ENCODE measurements around the gene REX1BD. TPM values are rescaled to one million over a fixed set of nuclear protein-coding genes. Genes with fewer than 3 reads are reported as not detected.

Gene REX1BD
- total and polyA plus RNA-seq, 4 donors = 25.9 to 71.9 (median 51.4) TPM

DNA sequence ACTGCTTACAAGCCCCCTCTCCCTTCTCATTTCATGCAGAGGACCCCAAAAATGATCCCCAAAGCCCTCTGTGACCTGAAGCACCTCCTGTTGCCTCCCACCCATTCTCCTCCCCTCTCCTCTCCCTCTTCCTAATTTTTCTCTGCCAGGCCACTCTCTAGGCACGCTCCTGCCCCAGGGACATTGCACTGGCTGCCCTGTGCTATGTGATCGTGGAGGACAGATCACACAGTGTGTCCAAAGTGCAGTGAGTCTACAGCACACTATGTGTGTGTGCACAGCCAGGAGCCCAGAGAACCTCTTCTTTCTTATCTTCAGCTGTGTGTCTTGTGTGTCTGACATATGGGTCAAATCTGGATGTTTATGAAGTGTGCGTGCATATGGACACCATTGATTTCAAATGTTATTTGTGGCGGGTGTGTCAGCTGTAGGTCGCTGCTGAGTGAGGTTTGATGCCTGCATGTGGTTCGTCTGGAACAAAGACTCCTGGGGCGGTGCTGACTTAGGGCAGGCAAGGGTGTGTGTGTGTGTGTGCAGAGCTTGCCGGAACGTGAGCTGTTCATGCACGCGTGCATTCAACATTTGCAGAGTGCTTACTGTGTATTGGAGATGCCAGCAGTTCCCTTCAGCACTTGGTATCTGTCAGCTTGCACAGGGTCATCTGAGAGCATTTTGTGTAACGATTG lies 46.2 kb downstream of the REX1BD start (continued):
- TF ChIP-seq, protein P1, sequence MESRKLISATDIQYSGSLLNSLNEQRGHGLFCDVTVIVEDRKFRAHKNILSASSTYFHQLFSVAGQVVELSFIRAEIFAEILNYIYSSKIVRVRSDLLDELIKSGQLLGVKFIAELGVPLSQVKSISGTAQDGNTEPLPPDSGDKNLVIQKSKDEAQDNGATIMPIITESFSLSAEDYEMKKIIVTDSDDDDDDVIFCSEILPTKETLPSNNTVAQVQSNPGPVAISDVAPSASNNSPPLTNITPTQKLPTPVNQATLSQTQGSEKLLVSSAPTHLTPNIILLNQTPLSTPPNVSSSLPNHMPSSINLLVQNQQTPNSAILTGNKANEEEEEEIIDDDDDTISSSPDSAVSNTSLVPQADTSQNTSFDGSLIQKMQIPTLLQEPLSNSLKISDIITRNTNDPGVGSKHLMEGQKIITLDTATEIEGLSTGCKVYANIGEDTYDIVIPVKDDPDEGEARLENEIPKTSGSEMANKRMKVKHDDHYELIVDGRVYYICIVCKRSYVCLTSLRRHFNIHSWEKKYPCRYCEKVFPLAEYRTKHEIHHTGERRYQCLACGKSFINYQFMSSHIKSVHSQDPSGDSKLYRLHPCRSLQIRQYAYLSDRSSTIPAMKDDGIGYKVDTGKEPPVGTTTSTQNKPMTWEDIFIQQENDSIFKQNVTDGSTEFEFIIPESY (IDR thresholded peaks at IDR 0.05) = no peak
- TF ChIP-seq FOXA2 (IDR thresholded peaks at IDR 0.05) = no peak
- TF ChIP-seq GABPA (IDR thresholded peaks at IDR 0.05 in 1 of 2, conservative IDR thresholded peaks at IDR 0.05 in 1 of 2) = no peak
- TF ChIP-seq EGR1 (IDR thresholded peaks at IDR 0.05; ENCODE audit: low read depth in 2 of 2) = no peak
- no peak for TF ChIP-seq TAF1 (conservative IDR thresholded peaks at IDR 0.05)
- TF ChIP-seq YY1 (IDR thresholded peaks at IDR 0.05) = no peak

- H3K36me3 ChIP-seq (ENCODE audit: control insufficient read depth in 4 of 4, insufficient read depth in 3 of 4, low read depth in 1 of 4, low read length in 3 of 4) = no peaks in the 10 kb centered on the region
- H3K4me3 ChIP-seq (ENCODE audit: low read depth in 1 of 3, low read length in 3 of 3) = peak overlapping the region in 1 of 3 donors; percentile 76
- H3K4me1 ChIP-seq (ENCODE audit: control insufficient read depth in 4 of 4, insufficient read depth in 4 of 4, low read length in 3 of 4) = peaks cover 5 to 17% (median 12%) of the 10 kb centered on the region in 4 donors
- no peak overlapping the region for H3K27ac ChIP-seq (ENCODE audit: low read depth in 1 of 2, low read length in 2 of 2)
- WGBS = 29% methylated on average over 6 of the region's 6 CpGs
- no peaks in the 10 kb centered on the region for H3K9me3 ChIP-seq (ENCODE audit: control insufficient read depth in 4 of 4, low read length in 3 of 4)
- DNase-seq (ENCODE audit: low spot score) = no peak
- TF ChIP-seq MAX (IDR thresholded peaks at IDR 0.05) = no peak
- H3K27me3 ChIP-seq (ENCODE audit: control insufficient read depth in 4 of 4, insufficient read depth in 4 of 4, low read length in 3 of 4) = no peaks in the 10 kb centered on the region
- H3K9ac ChIP-seq (ENCODE audit: low read depth in 1 of 2, low read length in 2 of 2) = no peak overlapping the region
These were observed 47.2 kb downstream of the REX1BD start for GRCh38 chr19:18635831-18636182.

- Histone ChIP-seq H3K27me3 (ENCODE audit: control insufficient read depth in 4 of 4, insufficient read depth in 4 of 4, low read length in 3 of 4) (no peaks in the 10 kb centered on the region), H3K4me3 (ENCODE audit: low read depth in 1 of 3, low read length in 3 of 3) (peak overlapping the region; percentile 45 to 76 (median 72)), H3K9me3 (ENCODE audit: control insufficient read depth in 4 of 4, low read length in 3 of 4) (no peaks in the 10 kb centered on the region), H3K36me3 (ENCODE audit: control insufficient read depth in 4 of 4, insufficient read depth in 3 of 4, low read depth in 1 of 4, low read length in 3 of 4) (no peaks in the 10 kb centered on the region), H3K27ac (ENCODE audit: low read depth in 1 of 2, low read length in 2 of 2) (peak overlapping the region; percentile 54 to 75), H3K9ac (ENCODE audit: low read depth in 1 of 2, low read length in 2 of 2) (no peak overlapping the region), H3K4me1 (ENCODE audit: control insufficient read depth in 4 of 4, insufficient read depth in 4 of 4, low read length in 3 of 4) (peaks cover 5 to 17% (median 12%) of the 10 kb centered on the region in 4 donors)
- peak; percentile 99 for DNase-seq (ENCODE audit: low spot score)
- TF ChIP-seq RAD21 (IDR thresholded peaks at IDR 0.05) (peak in 1 of 2 donors; percentile 30), NR2F2 (IDR thresholded peaks at IDR 0.05) (no peak), RXRA (IDR thresholded peaks at IDR 0.05) (no peak), FOXA1 (IDR thresholded peaks at IDR 0.05) (no peak), HNF4G (IDR thresholded peaks at IDR 0.05) (no peak), HNF4A (conservative IDR thresholded peaks at IDR 0.05) (peak in 1 of 2 donors; percentile 16), JUND (IDR thresholded peaks at IDR 0.05) (no peak), MAX (IDR thresholded peaks at IDR 0.05) (no peak), FOXA2 (IDR thresholded peaks at IDR 0.05) (no peak), GABPA (IDR thresholded peaks at IDR 0.05 in 1 of 2, conservative IDR thresholded peaks at IDR 0.05 in 1 of 2) (peak in 1 of 2 donors; percentile 33), SP1 (IDR thresholded peaks at IDR 0.05) (peak; percentile 80), TAF1 (conservative IDR thresholded peaks at IDR 0.05) (no peak), YY1 (IDR thresholded peaks at IDR 0.05) (no peak), EGR1 (IDR thresholded peaks at IDR 0.05; ENCODE audit: low read depth in 2 of 2) (no peak)
- TF ChIP-seq, protein P2, sequence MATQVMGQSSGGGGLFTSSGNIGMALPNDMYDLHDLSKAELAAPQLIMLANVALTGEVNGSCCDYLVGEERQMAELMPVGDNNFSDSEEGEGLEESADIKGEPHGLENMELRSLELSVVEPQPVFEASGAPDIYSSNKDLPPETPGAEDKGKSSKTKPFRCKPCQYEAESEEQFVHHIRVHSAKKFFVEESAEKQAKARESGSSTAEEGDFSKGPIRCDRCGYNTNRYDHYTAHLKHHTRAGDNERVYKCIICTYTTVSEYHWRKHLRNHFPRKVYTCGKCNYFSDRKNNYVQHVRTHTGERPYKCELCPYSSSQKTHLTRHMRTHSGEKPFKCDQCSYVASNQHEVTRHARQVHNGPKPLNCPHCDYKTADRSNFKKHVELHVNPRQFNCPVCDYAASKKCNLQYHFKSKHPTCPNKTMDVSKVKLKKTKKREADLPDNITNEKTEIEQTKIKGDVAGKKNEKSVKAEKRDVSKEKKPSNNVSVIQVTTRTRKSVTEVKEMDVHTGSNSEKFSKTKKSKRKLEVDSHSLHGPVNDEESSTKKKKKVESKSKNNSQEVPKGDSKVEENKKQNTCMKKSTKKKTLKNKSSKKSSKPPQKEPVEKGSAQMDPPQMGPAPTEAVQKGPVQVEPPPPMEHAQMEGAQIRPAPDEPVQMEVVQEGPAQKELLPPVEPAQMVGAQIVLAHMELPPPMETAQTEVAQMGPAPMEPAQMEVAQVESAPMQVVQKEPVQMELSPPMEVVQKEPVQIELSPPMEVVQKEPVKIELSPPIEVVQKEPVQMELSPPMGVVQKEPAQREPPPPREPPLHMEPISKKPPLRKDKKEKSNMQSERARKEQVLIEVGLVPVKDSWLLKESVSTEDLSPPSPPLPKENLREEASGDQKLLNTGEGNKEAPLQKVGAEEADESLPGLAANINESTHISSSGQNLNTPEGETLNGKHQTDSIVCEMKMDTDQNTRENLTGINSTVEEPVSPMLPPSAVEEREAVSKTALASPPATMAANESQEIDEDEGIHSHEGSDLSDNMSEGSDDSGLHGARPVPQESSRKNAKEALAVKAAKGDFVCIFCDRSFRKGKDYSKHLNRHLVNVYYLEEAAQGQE (IDR thresholded peaks at IDR 0.05) = no peak
- TF ChIP-seq, protein P3, sequence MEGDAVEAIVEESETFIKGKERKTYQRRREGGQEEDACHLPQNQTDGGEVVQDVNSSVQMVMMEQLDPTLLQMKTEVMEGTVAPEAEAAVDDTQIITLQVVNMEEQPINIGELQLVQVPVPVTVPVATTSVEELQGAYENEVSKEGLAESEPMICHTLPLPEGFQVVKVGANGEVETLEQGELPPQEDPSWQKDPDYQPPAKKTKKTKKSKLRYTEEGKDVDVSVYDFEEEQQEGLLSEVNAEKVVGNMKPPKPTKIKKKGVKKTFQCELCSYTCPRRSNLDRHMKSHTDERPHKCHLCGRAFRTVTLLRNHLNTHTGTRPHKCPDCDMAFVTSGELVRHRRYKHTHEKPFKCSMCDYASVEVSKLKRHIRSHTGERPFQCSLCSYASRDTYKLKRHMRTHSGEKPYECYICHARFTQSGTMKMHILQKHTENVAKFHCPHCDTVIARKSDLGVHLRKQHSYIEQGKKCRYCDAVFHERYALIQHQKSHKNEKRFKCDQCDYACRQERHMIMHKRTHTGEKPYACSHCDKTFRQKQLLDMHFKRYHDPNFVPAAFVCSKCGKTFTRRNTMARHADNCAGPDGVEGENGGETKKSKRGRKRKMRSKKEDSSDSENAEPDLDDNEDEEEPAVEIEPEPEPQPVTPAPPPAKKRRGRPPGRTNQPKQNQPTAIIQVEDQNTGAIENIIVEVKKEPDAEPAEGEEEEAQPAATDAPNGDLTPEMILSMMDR (IDR thresholded peaks at IDR 0.05; ENCODE audit: low read depth, low read length, missing input control) = no peak
- TF ChIP-seq, protein P1 (IDR thresholded peaks at IDR 0.05) = no peak
- TF ChIP-seq, protein P4, sequence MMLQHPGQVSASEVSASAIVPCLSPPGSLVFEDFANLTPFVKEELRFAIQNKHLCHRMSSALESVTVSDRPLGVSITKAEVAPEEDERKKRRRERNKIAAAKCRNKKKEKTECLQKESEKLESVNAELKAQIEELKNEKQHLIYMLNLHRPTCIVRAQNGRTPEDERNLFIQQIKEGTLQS (IDR thresholded peaks at IDR 0.05) = no peak
- WGBS = 3% methylated on average over 44 of the region's 44 CpGs
These were observed 47.8 kb downstream of the REX1BD start for GRCh38 chr19:18636183-18636968.

All from liver (tissue), 9 donors.